ENCODE measurements around the gene HOXD11. TPM values are rescaled to one million over a fixed set of nuclear protein-coding genes. Genes with fewer than 3 reads are reported as not detected.

The HOXD11 gene
- not detected in 2 replicates for total RNA-seq

GRCh38 chr2:176106581-176107539 is at the start of gene HOXD11:
HOXD11 (plus strand) TSS chr2:176107280; CDS start chr2:176107356, 76 bp downstream.

GRCh38 chr2:176083796-176084261 is 23.3 kb upstream of the HOXD11 start, which contains the start of gene EVX2:
EVX2 (minus strand) TSS chr2:176083962; CDS start chr2:176083776, 186 bp downstream.

GRCh38 chr2:176092270-176093144 is 14.6 kb upstream of the HOXD11 start, which contains the start of gene HOXD13:
HOXD13 (plus strand) TSS chr2:176092721; CDS start chr2:176092891, 170 bp downstream.

GRCh38 chr2:176099728-176100546 is 7.1 kb upstream of the HOXD11 start, which contains the start of gene HOXD12:
HOXD12 (plus strand) TSS chr2:176099795; CDS start chr2:176099802, 7 bp downstream.

GRCh38 chr2:176115883-176116813 is 9.1 kb downstream of the HOXD11 start, which contains the start of gene HOXD10:
HOXD10 (plus strand) TSS chr2:176116778; CDS start chr2:176116834, 56 bp downstream.

GRCh38 chr2:176122683-176123410 is 15.8 kb downstream of the HOXD11 start, which contains the start of gene HOXD9:
HOXD9 (plus strand) TSS chr2:176122719; CDS start chr2:176122769, 50 bp downstream.

GRCh38 chr2:176128982-176129796 is 22.1 kb downstream of the HOXD11 start, which contains the start of gene HOXD8:
HOXD8 (plus strand) TSS chr2:176129705; CDS start chr2:176130367, 662 bp downstream.

GRCh38 chr2:176151442-176152287 is 44.6 kb downstream of the HOXD11 start, which contains the start of gene HOXD4:
HOXD4 (plus strand) TSS chr2:176151550; CDS start chr2:176151634, 84 bp downstream.

GRCh38 chr2:176156807-176157498 is 49.9 kb downstream of the HOXD11 start, which contains the start of gene HOXD3:
HOXD3 (plus strand) TSS chr2:176157307; CDS start chr2:176169115, 11,808 bp downstream.

Other genes starting within 250 kb of the HOXD11 start
- gene LNPK, start 105.0 kb upstream of the HOXD11 start, total RNA-seq, result 18.2 and 19.5 TPM in 2 replicates
- not detected in 2 replicates for gene EVX2, start 23.3 kb upstream of the HOXD11 start, total RNA-seq
- not detected in 2 replicates for gene HOXD13, start 14.6 kb upstream of the HOXD11 start, total RNA-seq
- gene HOXD12, start 7.5 kb upstream of the HOXD11 start, total RNA-seq, result not detected in 2 replicates
- not detected in 2 replicates for gene HOXD10, start 9.5 kb downstream of the HOXD11 start, total RNA-seq
- gene HOXD9, start 15.4 kb downstream of the HOXD11 start, total RNA-seq, result 0.12 TPM in 1 of 2 replicates, not detected in the other
- gene HOXD8, start 22.4 kb downstream of the HOXD11 start, total RNA-seq, result 0.62 TPM in 1 of 2 replicates, not detected in the other
- 0.87 TPM in 1 of 2 replicates, not detected in the other for gene HOXD4, start 44.3 kb downstream of the HOXD11 start, total RNA-seq
- gene HOXD3, start 50.0 kb downstream of the HOXD11 start, total RNA-seq, result not detected in 2 replicates
- not detected in 2 replicates for gene HOXD1, start 81.4 kb downstream of the HOXD11 start, total RNA-seq
- gene MTX2, start 162.2 kb downstream of the HOXD11 start, total RNA-seq, result 19.0 and 23.4 TPM in 2 replicates